Stimulated activated CD4-positive, alpha-beta T cell treated with anti-CD3 and anti-CD28 coated beads, TNF-alpha, amount 100 ng/mL, for 1 hour (primary cell): ENCODE results near the gene SGMS1.
A peak's percentile ranks its signal among the peaks of the same experiment; 100 is the strongest.
"Not testable (repeated sequence)": the region's sequence is repeated elsewhere in the genome, so short reads cannot be mapped to it uniquely, and the experiment has no call there.

Experiments
- DNase-seq, 3 donors: peaks; one replicate each; pipeline ENCODE4 v3.0.0-alpha.2; 2020; ENCODE audit warnings: low read depth in 3 of 3, low spot score in 1 of 3

Gene SGMS1

DNA sequence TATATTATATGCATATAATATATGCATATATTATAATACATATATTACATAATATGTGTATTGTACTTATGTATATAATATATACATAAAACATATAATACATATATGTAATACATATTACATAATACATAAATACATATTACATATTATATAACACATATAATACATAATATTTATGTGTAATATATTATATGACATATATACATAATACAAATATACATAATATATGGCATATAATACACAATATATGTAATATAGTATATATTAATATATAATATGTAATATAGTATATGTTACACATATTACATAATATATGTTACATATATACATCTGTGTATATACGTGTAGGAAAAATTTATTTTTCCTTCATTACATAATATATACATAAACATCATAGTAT is 63.4 kb downstream of the SGMS1 start:
- DNase-seq = no peak

DNA sequence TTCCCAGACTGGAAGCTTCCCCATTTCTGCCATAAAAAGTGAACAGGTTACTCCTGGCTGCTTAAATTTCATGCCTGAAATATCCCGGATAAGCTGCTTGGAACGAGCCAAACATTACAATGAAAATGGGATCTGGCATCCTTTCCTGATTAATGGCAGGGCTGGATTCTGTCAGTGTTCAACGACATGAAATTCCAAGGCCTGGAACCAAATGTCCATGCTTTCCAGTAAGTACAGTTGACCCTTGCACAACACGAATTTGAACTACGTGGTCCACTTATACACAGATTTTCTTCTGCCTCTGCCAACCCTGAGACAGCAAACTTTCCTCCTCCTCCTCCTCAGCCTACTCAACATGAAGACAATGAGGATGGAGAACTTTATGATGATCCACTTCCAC is 65.4 kb downstream of the SGMS1 start:
- DNase-seq = no peak

DNA sequence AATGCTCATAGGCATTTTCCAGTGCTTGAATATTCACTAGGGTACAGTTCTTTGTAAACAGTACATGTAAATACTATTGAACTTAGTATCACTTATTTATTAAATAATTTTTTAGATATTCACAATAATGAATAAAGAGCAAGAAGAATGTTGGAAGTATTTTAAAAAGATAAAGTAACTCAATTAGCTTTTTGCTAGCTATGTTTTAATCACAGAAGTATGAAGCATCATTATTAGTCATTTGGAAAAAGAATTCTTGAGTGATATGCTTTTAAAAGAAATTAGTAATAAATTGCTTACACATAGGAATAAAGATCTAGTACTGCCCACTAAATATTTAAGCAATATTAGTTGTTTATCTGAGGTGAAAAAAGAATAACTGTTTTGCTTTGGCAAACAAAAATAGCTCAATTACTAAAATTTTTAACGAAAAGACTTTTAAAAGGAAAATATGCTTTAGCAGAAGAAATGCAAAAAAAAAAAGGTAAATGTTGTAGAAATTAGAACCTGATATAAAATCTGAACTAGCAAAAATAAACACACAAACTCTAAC is 66.5 kb downstream of the SGMS1 start:
- no peak for DNase-seq

DNA sequence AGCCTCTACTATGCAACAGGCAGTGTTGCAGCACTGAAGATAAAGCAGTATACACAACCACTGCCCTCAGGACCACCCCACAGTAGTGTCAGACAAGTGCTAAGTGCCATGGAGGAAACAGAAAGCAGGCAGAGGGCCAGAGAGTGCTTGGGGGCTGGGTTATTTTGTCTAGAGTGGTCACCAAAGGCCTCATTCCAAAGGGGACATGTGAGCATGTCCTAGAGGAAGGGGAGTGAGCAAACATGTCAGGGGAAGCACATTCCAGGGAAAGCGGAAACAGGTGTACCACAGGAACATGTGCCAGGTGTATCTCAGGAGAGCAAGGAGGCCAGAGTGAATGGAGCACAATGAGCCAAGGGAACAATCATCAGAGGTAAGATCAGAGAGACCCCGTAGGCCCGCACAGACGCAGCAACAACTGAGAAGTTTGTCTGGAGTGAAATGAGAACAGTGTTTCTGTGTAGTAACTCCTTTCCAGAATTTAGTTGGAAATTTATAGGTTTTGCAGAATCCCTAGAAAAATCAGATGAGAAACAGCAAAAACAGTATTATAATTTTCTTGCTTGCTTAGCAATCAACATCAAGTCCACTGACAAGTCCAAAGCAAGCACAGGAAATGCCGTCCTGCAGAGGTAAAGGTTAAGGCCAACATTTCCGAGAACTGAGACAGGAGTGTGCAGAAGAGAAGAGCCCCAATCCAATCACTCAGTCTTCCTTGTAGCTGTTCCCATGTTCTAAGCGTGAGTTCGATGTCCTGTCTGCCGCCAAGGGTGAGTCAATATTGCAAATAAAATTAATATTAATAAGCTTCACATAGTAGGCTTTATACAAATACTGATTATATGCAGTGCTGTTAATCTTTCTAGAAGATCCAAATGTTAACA is 67.3 kb downstream of the SGMS1 start:
- no peak for DNase-seq

DNA sequence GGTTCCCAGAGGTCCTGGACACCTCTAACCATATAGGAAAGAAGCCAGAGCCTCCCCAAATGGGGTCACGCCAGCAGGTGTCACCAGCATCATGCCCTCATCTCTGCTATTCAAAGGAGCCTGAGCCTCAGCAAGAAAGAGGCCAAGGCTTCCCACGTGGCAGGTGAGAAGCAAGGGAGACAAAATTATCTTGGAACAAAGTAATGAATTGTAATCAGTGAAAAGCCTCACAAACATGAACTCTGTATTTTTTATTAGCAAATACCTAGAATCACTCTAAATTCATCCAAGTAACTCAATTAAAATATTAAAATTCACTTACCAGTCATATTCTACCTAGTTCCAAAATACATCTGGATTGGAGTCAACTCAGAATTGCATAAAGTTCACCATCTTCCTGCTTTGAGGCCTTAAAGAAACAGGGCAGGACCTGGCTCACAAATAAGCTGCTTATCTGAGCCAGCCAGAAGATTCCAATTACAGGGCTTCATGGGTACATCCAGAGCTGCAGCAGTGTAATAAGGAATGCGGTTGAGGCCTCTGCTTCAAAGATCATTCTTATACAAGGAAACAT is 68.7 kb downstream of the SGMS1 start:
- no peak for DNase-seq

DNA sequence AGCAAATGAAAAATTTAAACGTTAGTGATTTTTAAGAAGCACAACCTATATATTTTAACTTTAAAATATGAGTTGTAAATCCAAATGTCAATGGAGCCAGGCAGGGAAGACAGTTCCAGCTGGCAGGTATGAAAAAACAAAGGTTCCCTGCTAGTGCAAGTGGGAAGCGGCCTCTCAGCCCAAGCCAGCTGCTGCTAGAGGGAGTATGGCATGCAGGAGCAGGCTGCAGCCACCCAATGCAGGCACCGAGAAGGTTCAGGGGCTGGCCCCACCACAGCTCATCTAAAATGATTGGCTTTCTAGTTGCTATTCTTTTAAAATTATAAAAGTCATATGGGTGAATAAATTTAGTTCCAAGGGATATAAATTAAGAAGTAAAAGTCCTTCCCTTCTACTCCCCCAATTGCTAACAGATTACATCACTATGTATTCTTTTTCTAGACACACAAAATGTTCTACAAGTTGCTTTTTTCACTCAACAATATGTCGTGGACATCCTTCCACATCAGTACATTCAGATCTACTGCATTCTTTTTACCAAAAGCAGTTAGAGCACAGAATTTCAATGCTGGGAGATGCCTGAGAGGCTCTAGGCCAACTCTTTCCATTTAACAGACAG is 69.3 kb downstream of the SGMS1 start:
- no peak for DNase-seq

DNA sequence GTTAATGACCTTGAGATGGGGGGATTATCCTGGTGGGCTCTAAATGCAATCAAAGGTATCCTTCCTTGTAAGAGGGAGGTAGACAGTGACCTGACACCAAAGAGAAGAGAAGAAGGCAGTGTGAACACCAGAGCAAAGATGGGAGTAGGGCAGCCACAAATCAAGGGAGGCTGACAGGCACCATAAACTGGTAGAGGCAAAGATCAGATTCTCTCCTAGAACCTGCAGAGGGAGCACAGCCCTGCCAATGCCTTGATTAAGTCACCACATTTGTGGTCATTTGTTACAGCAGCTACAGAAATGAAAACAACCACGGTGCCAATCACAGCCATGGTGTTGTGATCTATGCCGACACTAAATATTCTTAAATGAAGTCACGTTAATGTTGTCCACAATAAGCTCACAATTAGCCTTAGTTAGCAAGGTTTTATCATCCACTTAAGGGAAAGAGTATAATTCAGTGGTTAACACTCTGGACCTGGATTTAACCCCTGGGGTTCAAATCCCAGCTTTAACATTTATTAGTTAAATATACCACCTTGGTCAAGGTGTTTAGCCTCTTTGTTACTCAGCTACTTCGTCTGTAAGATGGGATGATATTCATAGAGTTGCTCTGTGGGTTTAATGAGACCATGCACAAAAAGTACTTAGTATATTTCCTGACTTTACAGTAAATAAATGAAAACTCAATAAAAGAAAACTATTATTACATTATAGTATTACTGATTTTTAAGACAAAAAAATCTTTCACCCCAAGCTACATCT is 70.8 kb downstream of the SGMS1 start:
- DNase-seq = peak in 1 of 3 donors; percentile 6

DNA sequence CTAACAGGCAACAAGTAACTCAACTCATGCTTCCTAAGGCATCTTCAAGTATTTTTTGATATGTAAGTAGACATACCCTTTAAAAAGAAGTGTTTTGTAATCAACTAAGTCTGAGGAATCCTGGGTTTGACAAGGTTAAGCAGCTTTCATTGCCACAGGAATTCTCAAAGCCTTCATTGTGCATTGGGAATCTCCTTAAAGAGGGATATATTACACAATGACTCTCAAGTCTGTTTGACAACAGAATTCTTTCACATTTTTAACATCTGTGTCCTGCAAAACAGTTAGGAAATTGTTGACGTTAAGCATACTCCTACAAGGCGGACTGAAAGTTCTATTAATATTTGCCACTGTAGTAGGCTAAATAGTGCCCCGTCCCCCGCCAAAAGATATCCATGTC is 71.4 kb downstream of the SGMS1 start:
- DNase-seq = no peak

DNA sequence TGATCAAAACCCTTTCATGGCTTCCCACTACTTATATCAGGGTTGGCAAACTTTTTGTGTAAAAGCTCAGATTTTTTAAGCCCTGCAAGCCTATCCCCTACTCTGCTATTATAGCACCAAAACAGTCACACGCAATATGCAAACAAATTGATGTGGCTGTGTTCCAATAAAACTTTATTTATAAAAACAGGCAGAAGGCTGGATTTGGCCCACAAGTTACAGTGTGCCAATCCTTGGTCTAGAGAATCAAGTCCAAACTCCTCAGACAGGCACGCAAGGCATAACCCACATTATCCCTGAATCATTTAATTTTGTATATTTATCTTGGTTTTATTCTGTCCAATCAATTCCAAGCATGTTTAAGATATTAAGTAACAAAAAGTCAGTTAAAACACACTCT is 71.9 kb downstream of the SGMS1 start:
- no peak for DNase-seq

DNA sequence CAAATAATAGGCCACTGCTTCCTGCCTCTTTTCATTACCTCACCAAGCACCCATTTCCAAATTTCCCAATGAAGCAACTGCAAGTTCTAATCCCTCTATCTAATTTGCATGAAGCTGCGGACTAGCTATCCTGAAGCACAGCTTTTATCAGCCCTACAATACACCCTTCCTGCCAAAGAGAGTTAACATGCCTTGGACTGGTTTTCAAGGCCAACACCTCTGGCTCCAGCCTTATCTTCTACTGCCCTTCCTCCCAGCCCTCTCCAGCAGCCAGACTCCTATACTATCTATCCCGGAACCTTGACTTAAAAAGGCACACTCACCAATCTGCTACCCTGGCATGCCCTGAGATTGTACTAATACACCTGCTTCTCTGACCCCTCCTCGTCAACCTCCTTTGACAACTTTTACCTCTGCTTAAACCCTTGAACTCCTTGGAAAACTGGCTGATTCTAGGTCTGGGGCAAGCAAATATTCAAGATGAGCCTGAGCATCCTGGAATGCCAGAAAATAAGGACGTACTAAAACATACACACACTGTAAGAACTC is 73.4 kb downstream of the SGMS1 start:
- no peak for DNase-seq

DNA sequence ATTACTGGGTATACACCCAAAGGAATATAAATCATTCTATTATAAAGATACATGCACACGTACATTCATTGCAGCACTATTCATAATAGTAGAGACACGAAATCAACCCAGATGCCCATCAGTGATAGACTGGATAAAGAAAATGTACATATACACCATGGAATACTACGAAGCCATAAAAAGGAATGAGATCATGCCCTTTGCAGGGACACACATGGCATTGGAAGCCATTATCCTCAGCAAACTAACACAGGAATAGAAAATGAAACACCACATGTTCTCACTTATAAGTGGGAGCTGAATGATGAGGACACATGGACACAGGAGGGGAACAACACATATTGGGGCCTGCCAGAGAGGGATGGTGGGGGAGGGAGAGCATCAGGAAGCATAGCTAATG is 74.6 kb downstream of the SGMS1 start:
- not testable (repeated sequence) for DNase-seq

DNA sequence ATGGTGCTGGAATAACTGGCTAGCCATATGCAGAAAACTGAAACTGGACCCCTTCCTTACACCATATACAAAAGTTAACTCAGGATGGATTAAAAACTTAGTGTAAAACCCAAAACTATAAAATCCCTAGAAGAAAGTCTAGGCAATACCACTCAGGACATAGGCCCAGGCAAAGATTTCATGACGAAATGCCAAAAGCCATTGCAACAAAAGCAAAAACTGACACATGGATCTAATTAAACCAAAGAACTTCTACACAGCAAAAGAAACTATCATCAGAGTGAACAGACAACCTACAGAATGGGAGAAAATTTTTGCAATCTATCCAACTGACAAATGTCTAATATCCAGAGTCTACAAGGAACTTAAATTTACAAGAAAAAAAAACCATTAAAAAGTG is 75.3 kb downstream of the SGMS1 start:
- not testable (repeated sequence) for DNase-seq

DNA sequence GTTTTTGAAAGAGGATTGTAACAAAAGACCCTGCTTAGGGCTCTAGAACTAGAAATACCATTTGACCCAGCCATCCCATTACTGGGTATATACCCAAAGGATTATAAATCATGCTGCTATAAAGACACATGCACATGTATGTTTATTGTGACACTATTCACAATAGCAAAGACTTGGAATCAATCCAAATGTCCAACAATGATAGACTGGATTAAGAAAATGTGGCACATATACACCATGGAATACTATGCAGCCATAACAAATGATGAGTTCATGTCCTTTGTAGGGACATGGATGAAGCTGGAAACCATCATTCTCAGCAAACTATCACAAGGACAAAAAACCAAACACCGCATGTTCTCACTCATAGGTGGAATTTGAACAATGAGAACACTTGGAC is 77.5 kb downstream of the SGMS1 start:
- not testable (repeated sequence) for DNase-seq

DNA sequence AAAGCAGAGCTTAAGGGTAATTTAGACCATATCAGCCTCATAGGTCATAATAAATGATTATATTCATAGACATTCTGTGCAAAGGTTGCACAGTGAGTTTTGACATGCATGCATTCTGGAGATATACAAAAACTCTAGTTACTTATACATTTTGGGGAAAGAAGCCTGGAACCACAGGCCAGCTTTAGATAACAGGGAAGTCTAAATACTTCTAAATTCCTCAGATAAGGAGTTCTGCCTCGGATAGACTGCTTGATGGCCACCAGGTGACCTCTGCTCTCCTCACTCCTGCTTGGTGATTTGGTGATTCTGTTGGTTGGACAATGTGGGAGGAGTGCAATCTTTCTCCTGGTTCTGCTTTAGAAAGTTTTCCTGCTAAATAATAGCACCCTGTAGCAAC is 77.9 kb downstream of the SGMS1 start:
- no peak for DNase-seq

DNA sequence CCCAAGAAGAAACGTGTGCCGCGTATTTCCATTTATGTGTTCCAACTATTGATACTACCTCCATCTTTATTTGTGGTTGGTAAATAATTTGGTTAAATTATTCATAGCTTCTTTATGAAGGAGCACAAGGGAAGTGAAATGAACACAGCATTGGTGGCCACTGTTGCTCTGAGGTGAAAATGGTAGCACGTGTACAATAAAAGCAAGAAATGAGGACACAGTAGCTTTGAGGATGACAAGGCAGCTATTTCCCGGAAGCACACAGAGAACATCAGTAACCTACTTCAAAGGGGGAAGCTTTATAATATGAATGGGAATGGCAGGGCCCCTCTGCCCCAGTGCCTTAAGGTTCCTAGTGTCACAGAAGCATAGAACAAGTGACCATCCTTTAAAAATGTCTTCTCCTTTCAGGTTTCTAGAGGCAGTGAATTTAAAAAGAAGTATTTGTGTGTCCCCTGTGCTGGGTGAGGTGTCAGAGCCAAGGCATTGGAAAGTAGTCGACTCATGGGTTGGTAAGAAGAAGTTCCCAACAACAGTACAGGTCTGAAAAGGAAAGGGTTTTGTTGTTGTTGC is 78.8 kb downstream of the SGMS1 start:
- DNase-seq = no peak

DNA sequence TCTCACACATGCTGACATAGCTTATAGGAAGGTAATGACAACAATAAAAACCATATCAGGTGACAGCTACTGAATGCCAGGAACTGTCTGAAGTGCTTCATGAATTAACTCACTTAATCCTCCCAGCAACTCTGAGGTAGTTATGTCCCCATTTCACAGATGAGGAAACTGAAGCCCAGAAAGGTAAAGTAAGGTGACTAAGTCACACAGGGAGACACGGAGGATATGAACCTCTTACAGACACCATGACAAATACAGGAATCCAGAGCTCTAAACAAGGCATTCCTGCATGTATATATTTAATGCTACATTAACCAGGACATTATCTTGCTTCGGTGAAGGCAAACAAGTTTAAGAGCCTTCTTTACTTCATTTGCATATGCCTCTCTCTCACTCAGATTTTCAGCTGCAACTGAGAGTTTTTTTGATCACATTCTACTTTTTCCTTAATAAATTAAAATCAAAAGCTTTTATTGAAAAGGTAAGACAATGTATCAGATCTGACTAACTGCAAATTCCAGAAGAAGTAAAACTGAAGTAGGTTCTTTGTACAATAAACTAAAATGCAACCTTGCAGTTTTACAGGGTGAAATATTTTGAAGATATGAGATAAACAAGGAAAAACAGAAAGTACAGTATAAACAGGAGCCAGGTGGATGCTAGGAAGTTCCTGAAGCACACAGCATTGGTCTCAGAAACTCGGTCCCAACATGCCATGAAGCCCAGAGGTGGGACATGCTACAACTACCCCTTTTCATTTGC is 79.5 kb downstream of the SGMS1 start:
- no peak for DNase-seq

DNA sequence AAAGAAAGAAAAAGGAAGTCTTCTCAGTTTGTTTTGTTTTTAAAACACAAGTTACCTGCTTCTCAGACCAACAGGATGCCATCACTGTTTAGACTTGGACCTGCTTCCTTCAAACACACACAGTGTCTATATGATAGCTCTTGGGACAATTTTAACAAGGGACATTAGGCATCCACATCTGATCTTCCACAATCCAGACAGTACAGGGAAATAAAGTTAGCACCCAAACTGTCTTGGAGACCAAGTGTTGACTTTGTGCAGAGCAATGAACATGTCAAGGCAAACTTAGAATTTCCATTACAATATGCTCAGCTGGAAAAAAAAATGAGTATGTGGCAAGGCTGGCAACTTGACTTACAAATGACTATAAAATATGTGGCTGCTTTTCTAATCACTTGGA is 80.9 kb downstream of the SGMS1 start:
- DNase-seq = no peak

DNA sequence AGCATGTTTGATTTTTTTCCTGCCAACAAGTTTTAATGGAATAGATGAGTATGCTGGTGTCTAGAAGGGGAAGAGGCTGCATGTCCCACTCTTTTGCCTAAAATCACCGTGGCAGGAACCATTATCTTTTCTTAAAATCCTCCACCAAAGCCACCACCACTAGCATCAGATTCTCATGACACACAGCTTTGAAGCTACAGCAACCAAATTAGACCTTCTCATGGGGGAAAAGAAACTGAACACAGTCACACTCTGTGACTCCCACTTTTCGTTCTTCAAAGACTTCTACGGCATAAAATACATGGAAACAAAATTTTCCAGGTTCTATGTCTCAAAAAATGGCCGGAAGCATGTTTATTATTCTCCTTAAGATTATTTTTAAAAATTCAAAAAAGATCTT is 81.8 kb downstream of the SGMS1 start:
- DNase-seq = no peak

DNA sequence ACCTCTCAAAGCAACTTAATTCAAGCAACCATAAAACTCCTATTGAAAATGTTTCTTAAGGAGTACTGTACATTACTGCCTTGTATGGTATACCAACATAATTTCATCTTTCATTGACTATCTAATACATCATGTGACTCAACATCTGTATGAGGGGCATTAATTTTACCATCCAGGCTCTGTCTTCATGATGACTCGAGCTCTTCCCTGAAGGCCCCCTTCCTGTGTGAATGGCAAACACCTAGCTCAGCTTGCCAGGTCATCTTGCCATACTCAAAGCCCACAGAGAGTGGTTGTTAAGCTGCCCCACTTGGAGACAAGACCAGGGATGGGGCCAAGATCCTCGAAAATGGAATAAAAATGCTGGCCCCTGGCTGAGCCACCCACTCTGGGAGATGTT is 82.4 kb downstream of the SGMS1 start:
- DNase-seq = no peak

DNA sequence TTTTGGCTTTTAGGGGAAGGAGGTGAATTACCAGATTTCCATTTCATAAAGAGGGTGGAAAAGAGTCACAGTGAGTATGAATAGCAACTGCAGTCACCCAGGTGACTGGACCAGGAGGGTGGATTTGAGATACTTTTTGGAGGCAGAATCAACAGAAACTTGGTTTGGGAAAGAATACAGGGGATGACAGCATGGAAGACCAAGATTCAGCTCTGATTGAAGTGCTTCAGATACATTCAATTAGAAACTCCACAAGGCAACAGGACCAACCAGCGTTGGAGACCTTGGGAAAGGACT is 83.0 kb downstream of the SGMS1 start:
- no peak for DNase-seq
